ENCODE results near the gene LHFPL6. TPM values are rescaled to one million over a fixed set of nuclear protein-coding genes. Genes with fewer than 3 reads are reported as not detected.
"Not testable (repeated sequence)": the region's sequence is repeated elsewhere in the genome, so short reads cannot be mapped to it uniquely, and the experiment has no call there.

Gene LHFPL6
- total RNA-seq, 3 donors from 2014 or later, result 4.9 to 26.1 (median 8.3) TPM

DNA sequence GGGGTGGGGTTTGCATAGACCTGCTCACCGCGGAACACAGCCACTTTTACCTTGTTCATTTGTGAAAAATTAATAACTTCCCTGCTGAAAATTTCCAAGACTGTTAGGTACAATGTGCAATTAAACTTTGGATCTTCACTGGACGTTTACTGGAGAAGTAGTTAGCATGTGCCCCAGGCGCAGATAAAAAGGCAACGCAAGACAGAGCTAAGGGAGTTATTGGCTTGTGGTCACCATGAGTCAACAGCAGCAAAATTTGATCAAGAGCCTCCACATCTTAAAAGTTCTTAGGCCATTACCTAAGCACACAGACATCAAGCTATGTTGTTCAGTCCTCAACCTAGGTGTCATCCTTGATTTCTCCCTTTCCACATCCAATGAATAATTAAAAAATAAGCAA lies 257.0 kb downstream of the LHFPL6 start:
- DNase-seq (no peak), ATAC-seq (no peak)
- intact Hi-C loops (cut with DNase I, micrococcal nuclease), result no loop called here
- Histone ChIP-seq H3K9me3 (no peaks in the 10 kb centered on the region), H3K36me3 (ENCODE audit: low read depth) (no peaks in the 10 kb centered on the region), H3K4me1 (ENCODE audit: low read depth) (no peaks in the 10 kb centered on the region), H3K4me3 (no peak overlapping the region)
- TF ChIP-seq, protein P1, sequence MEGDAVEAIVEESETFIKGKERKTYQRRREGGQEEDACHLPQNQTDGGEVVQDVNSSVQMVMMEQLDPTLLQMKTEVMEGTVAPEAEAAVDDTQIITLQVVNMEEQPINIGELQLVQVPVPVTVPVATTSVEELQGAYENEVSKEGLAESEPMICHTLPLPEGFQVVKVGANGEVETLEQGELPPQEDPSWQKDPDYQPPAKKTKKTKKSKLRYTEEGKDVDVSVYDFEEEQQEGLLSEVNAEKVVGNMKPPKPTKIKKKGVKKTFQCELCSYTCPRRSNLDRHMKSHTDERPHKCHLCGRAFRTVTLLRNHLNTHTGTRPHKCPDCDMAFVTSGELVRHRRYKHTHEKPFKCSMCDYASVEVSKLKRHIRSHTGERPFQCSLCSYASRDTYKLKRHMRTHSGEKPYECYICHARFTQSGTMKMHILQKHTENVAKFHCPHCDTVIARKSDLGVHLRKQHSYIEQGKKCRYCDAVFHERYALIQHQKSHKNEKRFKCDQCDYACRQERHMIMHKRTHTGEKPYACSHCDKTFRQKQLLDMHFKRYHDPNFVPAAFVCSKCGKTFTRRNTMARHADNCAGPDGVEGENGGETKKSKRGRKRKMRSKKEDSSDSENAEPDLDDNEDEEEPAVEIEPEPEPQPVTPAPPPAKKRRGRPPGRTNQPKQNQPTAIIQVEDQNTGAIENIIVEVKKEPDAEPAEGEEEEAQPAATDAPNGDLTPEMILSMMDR (IDR thresholded peaks at IDR 0.05), result no peak

DNA sequence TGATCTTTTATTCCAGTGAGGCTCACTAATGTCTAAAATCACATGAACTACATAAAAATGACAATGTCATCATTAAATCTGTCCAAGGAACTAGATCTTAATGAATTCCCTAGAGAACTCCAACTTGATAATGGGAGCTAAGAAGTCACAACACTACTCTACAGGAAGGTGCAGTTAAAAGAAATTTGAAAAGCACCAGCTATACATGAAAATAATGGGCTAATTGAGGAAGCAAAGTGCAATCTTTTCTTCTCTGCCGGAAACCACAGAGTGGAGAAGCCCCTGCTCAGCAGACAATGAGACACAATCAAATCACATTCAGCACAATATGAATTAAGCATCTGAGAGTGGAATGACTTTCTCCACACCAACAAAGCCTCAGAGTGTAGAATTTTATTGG lies 261.7 kb downstream of the LHFPL6 start:
- ATAC-seq, result no peak
- no peaks in the 10 kb centered on the region for H3K36me3 ChIP-seq (ENCODE audit: low read depth)
- H3K4me3 ChIP-seq, result no peak overlapping the region
- no peak for DNase-seq
- TF ChIP-seq, protein P1 (IDR thresholded peaks at IDR 0.05), result no peak
- H3K4me1 ChIP-seq (ENCODE audit: low read depth), result no peaks in the 10 kb centered on the region
- H3K9me3 ChIP-seq, result no peaks in the 10 kb centered on the region
- intact Hi-C loops (cut with DNase I, micrococcal nuclease), result no loop called here

DNA sequence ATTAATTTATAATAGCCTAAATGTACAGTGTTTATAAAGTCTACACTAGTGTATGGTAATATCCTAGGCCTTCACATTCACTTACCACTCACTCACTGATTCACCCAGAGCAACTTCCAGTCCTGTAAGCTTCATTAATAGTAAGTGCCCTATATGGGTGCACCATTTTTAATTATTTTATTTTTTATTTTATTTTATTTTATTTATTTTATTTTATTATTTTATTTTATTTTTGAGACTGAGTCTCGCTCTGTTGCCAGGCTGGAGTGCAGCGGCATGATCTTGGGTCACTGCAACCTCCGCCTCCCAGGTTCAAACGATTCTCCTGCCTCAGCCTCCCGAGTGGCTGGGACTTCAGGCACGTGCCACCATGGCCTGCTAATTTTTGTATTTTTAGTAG lies 264.9 kb downstream of the LHFPL6 start:
- DNase-seq; H3K9me3 ChIP-seq; H3K4me3 ChIP-seq; H3K4me1 ChIP-seq (ENCODE audit: low read depth); intact Hi-C loops (cut with DNase I, micrococcal nuclease); ATAC-seq; H3K36me3 ChIP-seq (ENCODE audit: low read depth): not testable (repeated sequence)

DNA sequence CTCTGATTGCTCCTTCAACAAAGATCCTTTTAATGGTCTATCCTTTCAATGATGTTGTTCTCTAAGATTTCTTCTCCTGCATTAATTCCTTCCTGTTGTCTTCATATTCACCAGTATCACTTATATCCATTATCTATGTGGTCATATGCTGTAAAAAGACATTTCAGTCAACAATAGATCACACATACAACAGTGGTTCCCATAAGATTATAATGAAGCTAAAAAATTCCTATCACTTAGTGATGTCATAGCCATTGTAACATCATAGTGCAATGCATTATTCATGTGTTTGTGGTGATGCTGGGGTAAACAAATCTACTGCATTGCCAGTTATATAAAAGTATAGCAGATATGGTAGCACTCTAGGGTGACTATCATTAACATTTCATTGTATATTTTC lies 266.1 kb downstream of the LHFPL6 start:
- Histone ChIP-seq H3K4me1 (ENCODE audit: low read depth) (no peaks in the 10 kb centered on the region), H3K4me3 (no peak overlapping the region), H3K36me3 (ENCODE audit: low read depth) (no peaks in the 10 kb centered on the region), H3K9me3 (no peaks in the 10 kb centered on the region)
- DNase-seq (no peak), ATAC-seq (no peak)
- intact Hi-C loops (cut with DNase I, micrococcal nuclease), result no loop called here
- TF ChIP-seq, protein P1 (IDR thresholded peaks at IDR 0.05), result no peak

DNA sequence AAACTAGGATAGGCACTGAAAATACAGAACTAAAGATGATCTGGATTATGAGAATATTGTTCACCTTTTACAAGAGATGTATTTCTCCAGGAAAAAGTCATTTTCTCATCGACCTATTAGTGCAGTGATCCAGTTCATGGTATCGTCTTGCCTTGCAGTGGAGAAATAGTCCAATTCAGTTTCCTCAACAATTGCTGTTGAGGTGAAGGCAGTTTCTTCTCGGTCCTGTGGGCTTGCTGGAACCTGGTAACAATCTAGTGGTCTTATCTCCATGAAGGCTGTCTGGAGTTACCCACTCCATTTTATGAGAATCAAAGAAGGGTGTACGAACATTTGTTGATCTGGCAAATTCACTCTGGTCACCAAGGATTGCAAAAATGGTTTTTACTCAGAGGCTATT lies 266.8 kb downstream of the LHFPL6 start:
- H3K9me3 ChIP-seq, result no peaks in the 10 kb centered on the region
- no peak for DNase-seq
- TF ChIP-seq, protein P1 (IDR thresholded peaks at IDR 0.05), result no peak
- no peak overlapping the region for H3K4me3 ChIP-seq
- ATAC-seq, result no peak
- H3K36me3 ChIP-seq (ENCODE audit: low read depth), result no peaks in the 10 kb centered on the region
- intact Hi-C loops (cut with DNase I, micrococcal nuclease), result no loop called here
- H3K4me1 ChIP-seq (ENCODE audit: low read depth), result no peaks in the 10 kb centered on the region

DNA sequence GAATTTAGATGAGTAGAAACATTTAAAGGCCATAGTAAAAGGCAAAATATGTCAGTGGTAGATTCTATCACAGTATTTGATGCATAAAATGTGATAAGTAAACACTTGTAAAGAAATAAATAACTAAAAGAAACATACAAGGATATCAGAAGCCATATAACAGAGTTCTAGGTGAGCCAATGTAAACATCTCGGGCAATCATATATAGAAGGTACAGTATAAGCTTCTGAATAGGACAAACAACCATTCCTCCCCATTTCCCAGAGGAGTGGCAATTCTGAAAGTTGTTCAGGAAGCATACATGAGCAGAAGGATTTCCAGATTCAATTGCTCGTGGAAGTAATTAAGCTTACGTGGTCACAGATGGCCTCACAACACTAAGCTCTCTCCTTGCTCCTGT lies 267.3 kb downstream of the LHFPL6 start:
- Histone ChIP-seq H3K36me3 (ENCODE audit: low read depth) (no peaks in the 10 kb centered on the region), H3K4me3 (no peak overlapping the region), H3K4me1 (ENCODE audit: low read depth) (no peaks in the 10 kb centered on the region), H3K9me3 (no peaks in the 10 kb centered on the region)
- DNase-seq, result no peak
- ATAC-seq, result peak; percentile 85
- TF ChIP-seq, protein P1 (IDR thresholded peaks at IDR 0.05), result no peak
- intact Hi-C loops (cut with DNase I, micrococcal nuclease), result no loop called here
